ENCODE results near the gene VAV1. TPM values are rescaled to one million over a fixed set of nuclear protein-coding genes. Genes with fewer than 3 reads are reported as not detected.

VAV1 gene
- total and polyA plus RNA-seq, 2 of the 8 experiments (the other 6 are each of a cell fraction or from before 2014, with no cell fraction given): 0.21 to 0.22 TPM

- Histone ChIP-seq H3K23me2 (ENCODE audit: low read depth, low read length) (no peaks in the 10 kb centered on the region), H2BK5ac (ENCODE audit: low read depth, low read length) (no peak overlapping the region), H2AK5ac (ENCODE audit: low read depth, low read length) (no peak overlapping the region), H3K79me1 (ENCODE audit: low read depth, low read length) (no peaks in the 10 kb centered on the region; the same call in 1 of the 2 replicates), H2BK12ac (ENCODE audit: low read depth, low read length) (no peak overlapping the region), H2BK120ac (replicated peaks; ENCODE audit: low read depth, low read length) (no peak overlapping the region), H3K23ac (ENCODE audit: insufficient read length) (no peak overlapping the region), H4K91ac (replicated peaks; ENCODE audit: insufficient read length, low read length) (no peak overlapping the region), H3K27me3 (replicated peaks in 1 of 4; ENCODE audit: control insufficient read depth in 3 of 4, extremely low read depth in 1 of 4, insufficient read depth in 3 of 4, low read length in 3 of 4) (no peaks in the 10 kb centered on the region), H3K14ac (ENCODE audit: insufficient read length) (no peak overlapping the region), H3K4ac (replicated peaks; ENCODE audit: insufficient read length, low read depth, low read length) (no peak overlapping the region), H2BK15ac (ENCODE audit: low read length) (no peak overlapping the region), H3K4me1 (replicated peaks in 1 of 4; ENCODE audit: control insufficient read depth in 3 of 4, insufficient read depth in 4 of 4, low read length in 3 of 4) (peaks cover 0 to 14% (median 9%) of the 10 kb centered on the region in 4 experiments; a peak in 6 of 7 replicates), H3K18ac (ENCODE audit: extremely low read depth, low read length) (no peak overlapping the region), H3K4me3 (ENCODE audit: extremely low read depth in 1 of 4, insufficient read depth in 2 of 4, low read depth in 3 of 4, low read length in 4 of 4) (peak overlapping the region; percentile 13 to 41 (median 28); a peak in 3 of 8 replicates), H3K4me2 (ENCODE audit: insufficient read depth in 1 of 2, low read depth in 2 of 2, low read length in 2 of 2) (peak overlapping the region; percentile 26 to 50), H3K56ac (replicated peaks; ENCODE audit: insufficient read length, low read depth, low read length) (no peak overlapping the region), H4K8ac (ENCODE audit: extremely low read depth, insufficient read depth, low read length) (no peak overlapping the region; the same call in 1 of the 2 replicates), H4K5ac (ENCODE audit: insufficient read length, low read depth, low read length) (no peak overlapping the region), H3K9me3 (ENCODE audit: insufficient read depth in 2 of 2, low read depth in 1 of 2, low read length in 1 of 2) (no peaks in the 10 kb centered on the region), H3K27ac (ENCODE audit: low read depth, low read length) (no peak overlapping the region), H4K20me1 (replicated peaks in 1 of 2; ENCODE audit: control insufficient read depth in 1 of 2, insufficient read depth in 2 of 2, low read length in 2 of 2) (peaks cover 0 to 8% of the 10 kb centered on the region in 2 experiments), H3K36me3 (ENCODE audit: control insufficient read depth in 2 of 4, insufficient read depth in 4 of 4, low read length in 3 of 4) (peaks cover 0 to 5% (median 0%) of the 10 kb centered on the region in 4 experiments; a peak in 1 of 8 replicates), H2BK20ac (ENCODE audit: low read length) (no peak overlapping the region), H3K79me2 (ENCODE audit: control insufficient read depth in 1 of 2, insufficient read depth in 2 of 2, low read length in 2 of 2) (no peaks in the 10 kb centered on the region), H2AFZ (ENCODE audit: low read length) (no peak overlapping the region), H3K9ac (replicated peaks in 1 of 4; ENCODE audit: extremely low read depth in 1 of 4, low read depth in 3 of 4, low read length in 3 of 4) (no peak overlapping the region)
- ChIA-PET CTCF (ENCODE audit: partially characterized antibody) (interaction anchor here (0.6 to 2.3 kb wide), 5 partner anchors 9 to 213 kb away, joined by 3 to 6 read pairs (median 3); no protein-coding TSS in a partner anchor), POLR2A (ENCODE audit: partially characterized antibody) (interaction anchor here (1.0 to 3.2 kb wide), 5 partner anchors 9 to 25 kb away, joined by 3 to 14 read pairs (median 4); partner anchors contain the start of gene GPR108)
- FAIRE-seq (no peak), DNase-seq (ENCODE audit: low read depth in 1 of 2, low spot score in 2 of 2) (no peak)
- WGBS, 2 experiments (ENCODE audit: extremely low coverage in 1 of 2, insufficient coverage in 1 of 2, insufficient read length in 1 of 2, insufficient replicate concordance in 2 of 2, low coverage in 1 of 2, low lambda C conversion rate in 2 of 2, missing lambda C conversion rate in 1 of 2): 88% methylated on average over 23 of the region's 23 CpGs; no CpG with 5 or more reads in 1 of the 2 experiments
- TF ChIP-seq TCF12 (IDR thresholded peaks at IDR 0.05; ENCODE audit: low read depth, low read length) (no peak), CEBPB (IDR thresholded peaks at IDR 0.05; ENCODE audit: low read depth, low read length) (no peak), SAP30 (IDR thresholded peaks at IDR 0.05; ENCODE audit: insufficient read depth, insufficient replicate concordance, low read length) (no peak), ZNF274 (IDR thresholded peaks at IDR 0.05; ENCODE audit: borderline replicate concordance, extremely low read depth, low read length) (no peak), RXRA (IDR thresholded peaks at IDR 0.05; ENCODE audit: insufficient read depth, low read depth, low read length) (no peak), EZH2 (IDR thresholded peaks at IDR 0.05; ENCODE audit: low read depth, low read length, severe bottlenecking) (no peak), POLR2AphosphoS5 (IDR thresholded peaks at IDR 0.05; ENCODE audit: low read depth, low read length) (no peak)
These were observed 42.8 kb upstream of the VAV1 start for GRCh38 chr19:6729573-6730152.

Measured in H1 (cell line).